GM12873 (cell line): ENCODE data around the gene DAGLA.

Experiments used
- TF ChIP-seq, protein P1 (sequence below): IDR thresholded peaks from 2 replicates; pipeline ENCODE4 v1.5.1; 2012; ENCODE audit warnings: low read depth, mild to moderate bottlenecking, moderate library complexity, low read length, control low read depth; ENCODE audit not compliant: insufficient read depth; ENCODE audit errors: missing control alignments

The DAGLA gene

DNA sequence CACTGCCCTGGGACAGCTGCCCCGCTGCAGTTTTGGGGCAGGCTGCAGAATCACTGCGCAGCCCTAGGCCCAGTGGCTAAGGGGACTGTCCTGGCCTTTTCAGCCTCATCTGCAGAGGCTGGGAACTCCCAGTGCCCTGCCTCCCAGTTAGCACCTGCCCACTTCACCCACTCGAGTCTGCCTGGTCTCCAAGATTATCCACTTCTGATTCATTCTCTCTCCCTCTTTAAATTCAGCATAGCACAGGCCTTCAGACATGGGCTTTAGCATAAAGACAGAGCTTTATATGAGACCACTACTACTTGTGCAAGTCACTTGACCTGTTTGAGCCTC, 8.9 kb downstream of the DAGLA start:
- TF ChIP-seq, protein P1, sequence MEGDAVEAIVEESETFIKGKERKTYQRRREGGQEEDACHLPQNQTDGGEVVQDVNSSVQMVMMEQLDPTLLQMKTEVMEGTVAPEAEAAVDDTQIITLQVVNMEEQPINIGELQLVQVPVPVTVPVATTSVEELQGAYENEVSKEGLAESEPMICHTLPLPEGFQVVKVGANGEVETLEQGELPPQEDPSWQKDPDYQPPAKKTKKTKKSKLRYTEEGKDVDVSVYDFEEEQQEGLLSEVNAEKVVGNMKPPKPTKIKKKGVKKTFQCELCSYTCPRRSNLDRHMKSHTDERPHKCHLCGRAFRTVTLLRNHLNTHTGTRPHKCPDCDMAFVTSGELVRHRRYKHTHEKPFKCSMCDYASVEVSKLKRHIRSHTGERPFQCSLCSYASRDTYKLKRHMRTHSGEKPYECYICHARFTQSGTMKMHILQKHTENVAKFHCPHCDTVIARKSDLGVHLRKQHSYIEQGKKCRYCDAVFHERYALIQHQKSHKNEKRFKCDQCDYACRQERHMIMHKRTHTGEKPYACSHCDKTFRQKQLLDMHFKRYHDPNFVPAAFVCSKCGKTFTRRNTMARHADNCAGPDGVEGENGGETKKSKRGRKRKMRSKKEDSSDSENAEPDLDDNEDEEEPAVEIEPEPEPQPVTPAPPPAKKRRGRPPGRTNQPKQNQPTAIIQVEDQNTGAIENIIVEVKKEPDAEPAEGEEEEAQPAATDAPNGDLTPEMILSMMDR: no peak

DNA sequence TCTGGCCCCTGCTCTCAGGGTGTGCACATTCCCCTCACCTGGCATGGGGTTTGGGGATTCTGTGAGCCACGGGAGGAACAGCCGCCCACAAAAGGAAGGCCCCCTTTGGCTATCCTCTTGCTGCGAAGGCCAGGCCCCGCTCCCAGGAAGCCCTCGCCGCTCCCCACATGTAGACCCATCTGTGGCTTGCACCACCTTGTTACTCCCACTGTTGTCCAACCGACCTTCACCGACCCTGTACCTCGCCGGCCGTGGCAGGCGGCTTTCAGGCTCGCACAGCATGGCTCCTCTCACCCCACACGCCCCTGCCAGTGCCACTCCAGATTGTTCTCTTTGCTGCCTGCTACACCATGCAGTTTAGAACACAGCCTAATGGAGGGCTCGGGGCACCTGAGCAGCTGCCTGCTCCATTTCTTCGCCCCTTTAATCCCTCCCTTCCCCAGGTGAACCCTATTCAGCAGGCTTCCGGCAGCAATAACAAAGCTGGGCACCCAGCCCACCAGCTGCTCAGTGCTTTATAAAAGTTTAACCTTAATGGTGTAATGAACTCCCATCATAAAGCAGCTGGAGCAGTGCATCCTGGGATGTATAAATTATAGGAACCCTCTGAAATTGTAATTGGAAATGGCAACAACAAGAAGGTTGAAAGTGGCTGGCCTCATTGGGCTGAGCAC, 10.7 kb downstream of the DAGLA start:
- TF ChIP-seq, protein P1: no peak

DNA sequence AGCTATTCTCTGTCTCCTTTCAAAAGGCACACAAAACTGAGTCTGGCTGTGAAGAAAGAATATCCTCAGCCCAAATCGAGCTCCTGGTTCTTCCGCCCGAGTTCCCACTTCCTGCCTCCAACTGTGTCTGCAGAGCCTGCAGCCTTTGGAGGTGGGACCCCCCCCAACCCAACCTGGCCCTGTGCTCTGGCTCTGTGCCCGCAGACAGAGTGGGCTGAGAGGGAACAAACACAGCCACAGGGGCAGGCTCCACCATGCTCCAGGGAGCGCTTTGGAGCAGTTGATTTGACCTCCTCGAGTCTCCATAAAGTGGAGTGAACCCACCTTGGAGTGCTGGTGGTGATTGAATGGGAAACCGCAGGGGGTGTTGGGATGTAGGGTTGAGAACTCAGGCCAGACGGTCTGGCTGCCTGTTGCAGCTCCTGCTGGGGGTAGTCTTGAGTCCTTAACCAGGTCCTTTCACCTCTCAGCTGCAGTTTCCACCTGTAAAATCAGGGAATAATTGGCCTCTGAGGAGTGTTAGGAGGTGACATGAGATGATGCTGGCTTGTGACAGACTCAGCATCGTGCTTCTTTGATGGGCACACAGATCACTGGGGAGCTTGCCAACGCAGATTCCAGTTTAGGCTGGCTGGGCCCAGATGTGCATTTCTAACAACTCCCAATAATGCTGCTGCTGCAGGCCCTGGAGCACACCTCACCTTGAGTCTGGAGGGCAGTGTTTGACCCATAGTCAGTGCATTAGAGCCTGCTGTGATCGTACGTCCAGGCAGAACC, 11.4 kb downstream of the DAGLA start:
- TF ChIP-seq, protein P1: no peak

DNA sequence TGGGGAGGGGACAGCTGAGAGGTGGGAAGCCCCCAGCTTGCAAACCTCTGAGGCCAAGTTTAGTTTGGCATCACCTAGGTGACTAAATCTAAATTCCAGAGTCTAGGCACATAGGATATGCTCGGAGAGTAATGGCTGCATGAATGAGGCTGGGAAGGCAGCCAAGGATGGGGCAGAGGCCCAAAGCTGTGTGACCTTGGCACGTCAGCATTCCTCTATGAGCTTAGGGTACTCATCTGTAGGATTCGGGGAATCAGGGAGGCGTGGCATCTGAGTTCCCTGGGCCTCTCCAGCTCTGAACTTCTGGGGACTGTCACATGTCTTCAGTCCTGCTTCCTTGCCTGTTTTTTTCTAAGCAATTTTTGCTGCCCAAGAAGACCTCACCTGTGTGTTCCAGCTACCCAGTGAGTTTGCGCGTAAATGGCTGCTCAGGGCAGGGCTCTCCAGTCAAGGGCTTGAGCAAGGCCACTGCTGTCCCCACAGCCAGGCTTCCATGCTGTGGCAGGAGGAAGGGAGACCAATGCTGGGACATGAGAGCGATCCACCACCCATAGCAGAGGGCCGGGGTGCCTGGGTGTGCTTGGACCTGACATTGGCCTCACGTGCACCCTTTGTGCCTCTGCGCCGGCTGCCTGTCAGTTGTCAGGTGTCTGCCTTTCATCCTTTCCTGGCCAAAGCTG, 13.9 kb downstream of the DAGLA start:
- TF ChIP-seq, protein P1: no peak

DNA sequence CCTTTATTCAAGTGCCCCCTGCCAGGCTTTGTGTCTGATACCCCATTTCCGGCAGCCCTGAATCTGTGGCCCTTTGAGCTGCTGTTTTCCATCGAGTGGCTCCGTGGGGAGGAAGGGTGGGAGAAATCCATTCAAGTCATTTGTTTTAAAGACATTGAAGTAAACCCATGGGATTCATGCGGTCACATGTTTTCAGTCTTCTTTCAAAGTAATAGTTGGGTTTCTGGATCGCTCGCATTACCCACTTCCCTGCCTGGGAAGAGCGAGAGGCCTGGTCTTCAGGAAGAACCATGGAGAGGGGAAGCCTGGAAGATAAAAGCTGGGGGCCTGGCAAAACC, 14.4 kb downstream of the DAGLA start:
- TF ChIP-seq, protein P1: no peak

DNA sequence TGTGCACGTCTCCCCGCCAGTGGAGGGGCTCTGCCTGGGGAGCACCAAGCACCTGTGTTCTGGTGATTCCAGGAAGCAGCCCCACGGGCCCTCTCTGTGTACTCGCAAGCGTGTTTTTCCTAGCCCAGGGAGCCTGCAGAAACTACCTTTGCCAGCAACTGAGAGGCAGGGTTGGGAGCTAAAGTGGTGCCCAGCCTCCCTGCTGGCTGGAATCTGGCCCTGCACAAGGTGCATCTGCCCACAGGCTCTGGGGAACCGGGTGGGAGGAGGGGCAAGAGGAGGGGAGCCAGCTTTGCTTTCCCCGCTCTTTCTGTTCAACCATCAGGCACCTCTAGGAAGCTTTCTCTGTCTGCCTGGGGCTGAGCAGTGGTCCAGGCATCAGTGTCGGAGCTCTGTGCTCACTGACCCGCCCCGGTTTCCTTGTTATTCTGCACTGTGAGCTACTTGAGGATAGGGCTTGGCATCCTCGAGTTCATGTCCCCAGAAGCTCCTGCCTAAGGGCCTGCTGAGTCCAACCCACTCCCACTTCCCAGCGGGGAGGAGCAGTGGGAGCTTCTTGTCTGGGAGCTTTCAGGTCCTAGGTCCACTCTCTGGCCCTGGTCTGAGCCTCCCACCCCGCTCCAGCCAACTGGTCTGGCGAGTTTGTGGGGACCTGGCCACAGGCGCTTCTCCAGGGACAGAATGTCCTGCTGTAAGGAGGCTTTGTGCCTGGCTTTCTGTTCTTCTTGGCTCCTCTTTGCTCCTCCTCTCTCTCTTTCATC, 14.9 kb downstream of the DAGLA start:
- TF ChIP-seq, protein P1: no peak

DNA sequence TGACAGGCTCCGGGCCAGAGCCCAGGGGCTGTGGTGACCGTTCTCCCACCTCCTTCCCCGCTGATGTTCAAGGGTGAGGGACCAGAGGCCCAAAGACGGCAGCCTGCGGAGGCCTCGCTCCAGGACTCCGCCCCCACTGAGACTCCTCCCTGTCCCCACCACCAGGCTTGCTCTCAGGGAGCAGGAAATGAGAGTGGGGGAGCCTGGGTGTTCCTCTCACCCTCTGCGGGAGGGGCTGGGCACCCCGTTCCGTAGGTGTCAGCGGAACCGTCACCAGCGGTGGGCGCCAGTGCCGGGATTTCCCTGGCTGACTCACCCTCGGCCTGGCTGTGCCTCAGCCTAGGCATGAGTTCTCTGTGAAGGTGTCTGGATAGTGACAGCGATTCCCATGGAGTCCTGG, 15.7 kb downstream of the DAGLA start:
- TF ChIP-seq, protein P1: no peak
